H9 (cell line): ENCODE measurements around the gene TRMT61B. TPM values are rescaled to one million over a fixed set of nuclear protein-coding genes. Genes with fewer than 3 reads are reported as not detected.

Experiments
- DNase-seq: peaks from one replicate; pipeline ENCODE4 v3.0.0-alpha.2; 2017
- H2AFZ ChIP-seq: one replicate; pipeline ENCODE4 v1.6.1; 2013; ENCODE audit warnings: mild to moderate bottlenecking, low read length, control low read depth, moderate library complexity
- H2AK5ac ChIP-seq: 2 replicates; pipeline ENCODE4 v1.6.1; 2013; ENCODE audit warnings: low read length, control low read depth, mixed read lengths; ENCODE audit not compliant: insufficient read length
- H2BK120ac ChIP-seq: one replicate; pipeline ENCODE4 v1.6.1; 2013; ENCODE audit warnings: low read depth, mild to moderate bottlenecking, low read length, control low read depth, inconsistent platforms; ENCODE audit not compliant: poor library complexity, severe bottlenecking
- H2BK12ac ChIP-seq: 2 replicates; pipeline ENCODE4 v1.6.1; 2013; ENCODE audit warnings: low read length, control low read depth, mixed read lengths, low read depth; ENCODE audit not compliant: insufficient read length
- H2BK15ac ChIP-seq: 2 replicates; pipeline ENCODE4 v1.6.1; 2013; ENCODE audit warnings: low read depth, low read length, control low read depth
- H2BK20ac ChIP-seq: one replicate; pipeline ENCODE4 v1.6.1; 2013; ENCODE audit warnings: low read depth, mild to moderate bottlenecking, low read length, control low read depth, inconsistent platforms; ENCODE audit not compliant: poor library complexity, severe bottlenecking
- H2BK5ac ChIP-seq: 2 replicates; pipeline ENCODE4 v1.6.1; 2013; ENCODE audit warnings: low read length, control low read depth, mixed read lengths; ENCODE audit not compliant: insufficient read length
- H3K14ac ChIP-seq: 2 replicates; pipeline ENCODE4 v1.6.1; 2013; ENCODE audit warnings: low read length, control low read depth; ENCODE audit not compliant: insufficient read depth
- H3K18ac ChIP-seq: 2 replicates; pipeline ENCODE4 v1.6.1; 2013; ENCODE audit warnings: low read depth, mild to moderate bottlenecking, mixed read lengths, low read length, control low read depth; ENCODE audit not compliant: insufficient read length
- H3K23ac ChIP-seq: 2 replicates; pipeline ENCODE4 v1.6.1; 2013; ENCODE audit warnings: low read length, control low read depth, mixed read lengths, low read depth; ENCODE audit not compliant: insufficient read length
- H3K23me2 ChIP-seq: 2 replicates; pipeline ENCODE4 v1.6.1; 2013; ENCODE audit warnings: low read depth, mild to moderate bottlenecking, mixed read lengths, low read length, control low read depth; ENCODE audit not compliant: insufficient read length, poor library complexity, severe bottlenecking
- H3K27ac ChIP-seq: 2 replicates; pipeline ENCODE4 v1.5.1; 2013; ENCODE audit warnings: low read length, control low read depth, mixed read lengths, low read depth; ENCODE audit not compliant: insufficient read length
- H3K27me3 ChIP-seq: 2 replicates; pipeline ENCODE4 v1.6.1; 2013; ENCODE audit warnings: low read length, control low read depth, inconsistent platforms; ENCODE audit not compliant: insufficient read depth
- H3K4ac ChIP-seq: 2 replicates; pipeline ENCODE4 v1.6.1; 2013; ENCODE audit warnings: low read depth, mild to moderate bottlenecking, control low read depth, inconsistent platforms, low read length, moderate library complexity
- H3K4me1 ChIP-seq: 2 replicates; pipeline ENCODE4 v1.6.1; 2013; ENCODE audit warnings: low read length, control low read depth, inconsistent platforms; ENCODE audit not compliant: insufficient read depth
- H3K4me2 ChIP-seq: 2 replicates; pipeline ENCODE4 v1.6.1; 2013; ENCODE audit warnings: low read length, control low read depth, mixed read lengths; ENCODE audit not compliant: insufficient read length, insufficient read depth
- H3K56ac ChIP-seq: 2 replicates; pipeline ENCODE4 v1.6.1; 2013; ENCODE audit warnings: low read depth, mild to moderate bottlenecking, mixed read lengths, low read length, control low read depth; ENCODE audit not compliant: insufficient read length
- H3K79me1 ChIP-seq: 2 replicates; pipeline ENCODE4 v1.6.1; 2013; ENCODE audit warnings: low read depth, mild to moderate bottlenecking, moderate library complexity, low read length, control low read depth, inconsistent platforms; ENCODE audit not compliant: insufficient read depth, poor library complexity, severe bottlenecking
- H3K79me2 ChIP-seq: 2 replicates; pipeline ENCODE4 v1.6.1; 2013; ENCODE audit warnings: low read length, control low read depth, inconsistent platforms; ENCODE audit not compliant: insufficient read depth
- H3K9ac ChIP-seq: 2 replicates; pipeline ENCODE4 v1.6.1; 2013; ENCODE audit warnings: low read length, control low read depth, mixed read lengths; ENCODE audit not compliant: insufficient read length; ENCODE audit errors: extremely low read depth
- H3K9me3 ChIP-seq: one replicate; pipeline ENCODE4 v1.6.1; 2013; ENCODE audit warnings: low read depth, low read length, inconsistent platforms; ENCODE audit not compliant: control insufficient read depth
- H3T11ph ChIP-seq: one replicate; pipeline ENCODE4 v1.6.1; 2013; ENCODE audit warnings: mild to moderate bottlenecking, low read length, control low read depth, inconsistent platforms
- H4K20me1 ChIP-seq: one replicate; pipeline ENCODE4 v1.6.1; 2013; ENCODE audit not compliant: control insufficient read depth, insufficient read length, insufficient read depth
- H4K5ac ChIP-seq: 2 replicates; pipeline ENCODE4 v1.6.1; 2013; ENCODE audit warnings: low read depth, mild to moderate bottlenecking, mixed read lengths, low read length, control low read depth; ENCODE audit not compliant: insufficient read length
- H4K8ac ChIP-seq: replicated peaks from 2 replicates; pipeline ENCODE4 v1.6.1; 2013; ENCODE audit warnings: low read length, control low read depth, mixed read lengths, low read depth; ENCODE audit not compliant: insufficient read length
- H4K91ac ChIP-seq: 2 replicates; pipeline ENCODE4 v1.6.1; 2013; ENCODE audit warnings: low read depth, mild to moderate bottlenecking, moderate library complexity, mixed read lengths, low read length, control low read depth; ENCODE audit not compliant: insufficient read length
- H3K27ac Mint-ChIP-seq, 3 experiments: 2 replicates in 2 of 3; 3 replicates in 1 of 3; pipeline ENCODE4 v1.8.0; 2020 to 2021; ENCODE audit warnings: mixed read lengths in 3 of 3, mild to moderate bottlenecking in 1 of 3, moderate library complexity in 1 of 3
- H3K27me3 Mint-ChIP-seq: 2 replicates; pipeline ENCODE4 v1.8.0; 2021; ENCODE audit warnings: low read depth, mild to moderate bottlenecking, moderate library complexity, mixed read lengths
- H3K36me3 Mint-ChIP-seq, 3 experiments: 2 replicates in 2 of 3; 3 replicates in 1 of 3; pipeline ENCODE4 v1.8.0; 2020 to 2021; ENCODE audit warnings: low read depth in 3 of 3, mixed read lengths in 3 of 3; ENCODE audit not compliant: insufficient read depth in 1 of 3
- H3K4me1 Mint-ChIP-seq, 2 experiments: 2 replicates each; pipeline ENCODE4 v1.8.0; 2020; ENCODE audit warnings: mixed read lengths in 2 of 2
- H3K4me3 Mint-ChIP-seq, 2 experiments: 2 replicates in 1 of 2; 3 replicates in 1 of 2; pipeline ENCODE4 v1.8.0; 2020 to 2021; ENCODE audit warnings: mild to moderate bottlenecking in 2 of 2, mixed read lengths in 2 of 2, moderate library complexity in 1 of 2
- H3K9me3 Mint-ChIP-seq, 2 experiments: 2 replicates in 1 of 2; 3 replicates in 1 of 2; pipeline ENCODE4 v1.8.0; 2020; ENCODE audit warnings: mild to moderate bottlenecking in 2 of 2, mixed read lengths in 2 of 2, moderate library complexity in 1 of 2
- CTCF ChIP-seq: fragments of 200-600 bp; sonication (generic); conservative IDR thresholded peaks from 3 replicates; pipeline ENCODE4 v1.8.0; 2021; ENCODE audit warnings: antibody characterized with exemption, mild to moderate bottlenecking
- WGBS: extraction: QIAGEN DNeasy Blood & Tissue Kit; methylation state at CpG from one replicate; pipeline ENCODE4 v1.1.7; 2013; ENCODE audit warnings: missing lambda C conversion rate, low lambda C conversion rate, mixed read lengths; ENCODE audit not compliant: insufficient read length; ENCODE audit errors: extremely low coverage; 5-methylcytosine and 5-hydroxymethylcytosine counted together
- total RNA-seq: library from RNA; stranded (reverse); gene quantifications from 2 replicates; pipeline ENCODE4 v1.2.1, GENCODE V29; 2021

The TRMT61B gene
- total RNA-seq, 1 experiment from 2014 or later = 20.7 TPM

DNA sequence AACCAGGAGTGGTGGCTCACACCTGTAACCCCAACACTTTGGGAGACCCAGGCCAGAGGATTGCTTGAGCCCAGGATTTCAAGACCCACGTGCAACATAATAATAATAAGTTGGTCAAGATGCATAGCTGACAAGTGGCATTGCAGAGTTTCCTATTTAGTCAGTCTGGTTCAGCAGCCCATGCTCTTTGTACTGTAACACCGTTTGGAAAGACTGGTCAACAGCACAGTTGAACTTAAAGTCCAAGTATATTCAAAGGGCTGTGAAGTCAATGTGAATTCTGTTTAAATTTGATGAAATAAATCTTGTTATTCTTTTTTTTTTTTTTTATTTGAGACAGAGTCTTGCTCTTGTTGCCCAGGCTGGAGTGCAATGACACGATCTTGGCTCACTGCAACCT lies 1.5 kb upstream of the TRMT61B start:
- TF ChIP-seq CTCF = no peak
- Mint-ChIP-seq H3K36me3 (peaks cover 0 to 7% (median 7%) of the 10 kb centered on the region in 3 experiments; a peak in 5 of 7 replicates), H3K27me3 (peaks cover 24% of the 10 kb centered on the region), H3K9me3 (no peaks in the 10 kb centered on the region), H3K4me3 (no peak overlapping the region; a peak in 2 of 5 replicates), H3K27ac (no peak overlapping the region), H3K4me1 (peaks cover 11 to 13% of the 10 kb centered on the region in 2 experiments)
- no peaks in the 10 kb centered on the region; the same call in 1 of the 2 replicates for H3K4me1 ChIP-seq
- no peak overlapping the region for H3K14ac ChIP-seq
- H3K79me2 ChIP-seq = peaks cover 15% of the 10 kb centered on the region; the same call in 1 of the 2 replicates
- no peaks in the 10 kb centered on the region for H3K9me3 ChIP-seq
- H2AFZ ChIP-seq = no peak overlapping the region
- no peak overlapping the region for H2BK20ac ChIP-seq
- H2BK120ac ChIP-seq = no peak overlapping the region
- H4K91ac ChIP-seq = no peak overlapping the region
- H3K9ac ChIP-seq = no peak overlapping the region
- no peak overlapping the region for H4K5ac ChIP-seq
- DNase-seq = no peak
- no peak overlapping the region for H3K23ac ChIP-seq
- no peak overlapping the region for H3K4ac ChIP-seq
- H3K18ac ChIP-seq = no peak overlapping the region
- H3K4me2 ChIP-seq = no peak overlapping the region
- H4K8ac ChIP-seq = no peak overlapping the region
- no peak overlapping the region for H2BK15ac ChIP-seq
- H2BK5ac ChIP-seq = no peak overlapping the region
- peaks cover 3% of the 10 kb centered on the region for H3K23me2 ChIP-seq
- no peak overlapping the region for H3K27ac ChIP-seq
- no peak overlapping the region for H2AK5ac ChIP-seq
- no peaks in the 10 kb centered on the region for H4K20me1 ChIP-seq
- no peak overlapping the region for H3T11ph ChIP-seq
- H3K79me1 ChIP-seq = peaks cover 2% of the 10 kb centered on the region
- WGBS = no CpG with 5 or more reads among the region's 3 CpGs
- no peak overlapping the region for H3K56ac ChIP-seq
- no peaks in the 10 kb centered on the region for H3K27me3 ChIP-seq
- H2BK12ac ChIP-seq = no peak overlapping the region
